Panc1 (cell line): ENCODE measurements around the gene LDHB. TPM values are rescaled to one million over a fixed set of nuclear protein-coding genes. Genes with fewer than 3 reads are reported as not detected.

Experiments
- ATAC-seq: fragments of 200-7000 bp; cut with Tn5 transposase; 2 replicates; pipeline ENCODE4 v1.9.1; 2020; ENCODE audit warnings: mild to moderate bottlenecking, moderate library complexity
- BruUV-seq: library from RNA; stranded (reverse); fragments of 400-500 nt; replicated peaks from 2 replicates; lab custom pipeline; 2021; lab: Mats Ljungman, UMichigan
- CTCF ChIA-PET: fragments of 300-600 bp; sonication (Branson Sonifier 250); formaldehyde crosslinking; loops from one replicate; lab custom pipeline; 2022; ENCODE audit warnings: antibody characterized with exemption; lab: Charles Lee
- POLR2A ChIA-PET: fragments of 300-600 bp; sonication (Branson Sonifier 250); formaldehyde crosslinking; loops from one replicate; lab custom pipeline; 2022; ENCODE audit warnings: antibody characterized with exemption; lab: Charles Lee
- DNase-seq: peaks from one replicate; pipeline ENCODE4 v3.0.0-alpha.2; 2010; ENCODE audit warnings: low read depth, low spot score
- H3K27ac ChIP-seq: 2 replicates; pipeline ENCODE4 v1.5.1; 2011; ENCODE audit warnings: mild to moderate bottlenecking, low read length, inconsistent platforms
- H3K27me3 ChIP-seq: fragments of 200-500 bp; sonication (Bioruptor generic); 2 replicates; pipeline ENCODE4 v1.6.0; 2014; ENCODE audit warnings: low read length, inconsistent platforms; ENCODE audit not compliant: control insufficient read depth, insufficient read depth
- H3K36me3 ChIP-seq: fragments of 200-500 bp; sonication (Bioruptor generic); 2 replicates; pipeline ENCODE4 v1.5.1; 2014; ENCODE audit warnings: inconsistent platforms, mild to moderate bottlenecking, low read length, moderate library complexity; ENCODE audit not compliant: control insufficient read depth, insufficient read depth
- H3K4me1 ChIP-seq: 2 replicates; pipeline ENCODE4 v1.5.1; 2011; ENCODE audit warnings: inconsistent platforms, mild to moderate bottlenecking, low read length, moderate library complexity; ENCODE audit not compliant: control insufficient read depth, insufficient read depth
- H3K4me3 ChIP-seq, 2 experiments: 2 replicates each; pipeline ENCODE4 v1.5.1; 2011 to 2012; ENCODE audit warnings: low read depth in 2 of 2, low read length in 2 of 2, mild to moderate bottlenecking in 2 of 2, inconsistent platforms in 1 of 2, moderate library complexity in 1 of 2
- H3K9me3 ChIP-seq: fragments of 200-500 bp; sonication (Bioruptor generic); 2 replicates; pipeline ENCODE4 v1.5.1; 2014; ENCODE audit warnings: low read depth, mild to moderate bottlenecking, inconsistent platforms, low read length, moderate library complexity; ENCODE audit not compliant: control insufficient read depth, insufficient read depth
- CTCF ChIP-seq: fragments of 450-650 bp; IDR thresholded peaks from 2 replicates; pipeline ENCODE4 v1.5.1; 2017; ENCODE audit warnings: mild to moderate bottlenecking
- POLR2AphosphoS5 ChIP-seq: IDR thresholded peaks from 2 replicates; pipeline ENCODE4 v1.6.1; 2012; ENCODE audit warnings: mild to moderate bottlenecking, low read depth, low read length, moderate library complexity
- SIN3A ChIP-seq: IDR thresholded peaks from 2 replicates; pipeline ENCODE4 v1.6.1; 2012; ENCODE audit warnings: low read depth, mild to moderate bottlenecking, low read length, moderate library complexity, borderline replicate concordance; ENCODE audit not compliant: insufficient read depth
- TCF7L2 ChIP-seq: IDR thresholded peaks from 2 replicates; pipeline ENCODE4 v1.6.1; 2011; ENCODE audit warnings: mild to moderate bottlenecking, low read depth, low read length, inconsistent platforms
- in situ Hi-C: cut with HindIII; loops from 2 replicates; pipeline ENCODE4 v1.10.0; 2016; ENCODE audit warnings: low sequenced_read_pairs, low pct_unique_long_range_greater_than_20kb
- intact Hi-C: fragments of 100-400 bp; cut with micrococcal nuclease; formaldehyde crosslinking; loops from one replicate; pipeline ENCODE4 v1.10.0; 2022; ENCODE audit not compliant: unreplicated experiment
- total RNA-seq: library from RNA; stranded (reverse); gene quantifications from one replicate; pipeline ENCODE4 v1.2.1, GENCODE V29; 2021; ENCODE audit not compliant: unreplicated experiment
- TF ChIP-seq, protein P1 (sequence below), 2 experiments: IDR thresholded peaks; 2 replicates each; pipeline ENCODE4 v1.6.1; 2011 to 2012; ENCODE audit warnings: low read depth in 2 of 2, control low read depth in 1 of 2, low read length in 1 of 2, mild to moderate bottlenecking in 1 of 2, moderate library complexity in 1 of 2; ENCODE audit not compliant: insufficient read depth in 1 of 2

Gene LDHB
- total RNA-seq, 1 experiment from 2014 or later, result 552 TPM

GRCh38 chr12:21604245-21605101 is 53.2 kb downstream of the LDHB start, which contains the start of gene GYS2:
TSS of gene GYS2 (minus strand) at chr12:21604847. CDS start at chr12:21604592, 255 bp downstream.
- Histone ChIP-seq H3K27me3 (no peaks in the 10 kb centered on the region), H3K36me3 (no peaks in the 10 kb centered on the region), H3K27ac (no peak within 1 kb of the TSS), H3K4me1 (no peaks in the 10 kb centered on the region), H3K9me3 (no peaks in the 10 kb centered on the region), H3K4me3 (no peak within 1 kb of the TSS)
- TF ChIP-seq POLR2AphosphoS5 (no peak), SIN3A (no peak), TCF7L2 (no peak), CTCF (no peak)
- TF ChIP-seq, protein P1, sequence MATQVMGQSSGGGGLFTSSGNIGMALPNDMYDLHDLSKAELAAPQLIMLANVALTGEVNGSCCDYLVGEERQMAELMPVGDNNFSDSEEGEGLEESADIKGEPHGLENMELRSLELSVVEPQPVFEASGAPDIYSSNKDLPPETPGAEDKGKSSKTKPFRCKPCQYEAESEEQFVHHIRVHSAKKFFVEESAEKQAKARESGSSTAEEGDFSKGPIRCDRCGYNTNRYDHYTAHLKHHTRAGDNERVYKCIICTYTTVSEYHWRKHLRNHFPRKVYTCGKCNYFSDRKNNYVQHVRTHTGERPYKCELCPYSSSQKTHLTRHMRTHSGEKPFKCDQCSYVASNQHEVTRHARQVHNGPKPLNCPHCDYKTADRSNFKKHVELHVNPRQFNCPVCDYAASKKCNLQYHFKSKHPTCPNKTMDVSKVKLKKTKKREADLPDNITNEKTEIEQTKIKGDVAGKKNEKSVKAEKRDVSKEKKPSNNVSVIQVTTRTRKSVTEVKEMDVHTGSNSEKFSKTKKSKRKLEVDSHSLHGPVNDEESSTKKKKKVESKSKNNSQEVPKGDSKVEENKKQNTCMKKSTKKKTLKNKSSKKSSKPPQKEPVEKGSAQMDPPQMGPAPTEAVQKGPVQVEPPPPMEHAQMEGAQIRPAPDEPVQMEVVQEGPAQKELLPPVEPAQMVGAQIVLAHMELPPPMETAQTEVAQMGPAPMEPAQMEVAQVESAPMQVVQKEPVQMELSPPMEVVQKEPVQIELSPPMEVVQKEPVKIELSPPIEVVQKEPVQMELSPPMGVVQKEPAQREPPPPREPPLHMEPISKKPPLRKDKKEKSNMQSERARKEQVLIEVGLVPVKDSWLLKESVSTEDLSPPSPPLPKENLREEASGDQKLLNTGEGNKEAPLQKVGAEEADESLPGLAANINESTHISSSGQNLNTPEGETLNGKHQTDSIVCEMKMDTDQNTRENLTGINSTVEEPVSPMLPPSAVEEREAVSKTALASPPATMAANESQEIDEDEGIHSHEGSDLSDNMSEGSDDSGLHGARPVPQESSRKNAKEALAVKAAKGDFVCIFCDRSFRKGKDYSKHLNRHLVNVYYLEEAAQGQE (IDR thresholded peaks at IDR 0.05; ENCODE audit: insufficient read depth in 1 of 2, low read depth in 2 of 2, low read length in 1 of 2), result no peak
- ChIA-PET POLR2A (no interaction called here), CTCF (no interaction called here)
- no TSS peak for BruUV-seq
- in situ Hi-C loops (no loop called here), intact Hi-C loops (loop anchor here (5.0 kb wide), 1 partner anchor 78 kb away; no protein-coding TSS in a partner anchor)
- no peak for ATAC-seq
- DNase-seq, result no peak

DNA sequence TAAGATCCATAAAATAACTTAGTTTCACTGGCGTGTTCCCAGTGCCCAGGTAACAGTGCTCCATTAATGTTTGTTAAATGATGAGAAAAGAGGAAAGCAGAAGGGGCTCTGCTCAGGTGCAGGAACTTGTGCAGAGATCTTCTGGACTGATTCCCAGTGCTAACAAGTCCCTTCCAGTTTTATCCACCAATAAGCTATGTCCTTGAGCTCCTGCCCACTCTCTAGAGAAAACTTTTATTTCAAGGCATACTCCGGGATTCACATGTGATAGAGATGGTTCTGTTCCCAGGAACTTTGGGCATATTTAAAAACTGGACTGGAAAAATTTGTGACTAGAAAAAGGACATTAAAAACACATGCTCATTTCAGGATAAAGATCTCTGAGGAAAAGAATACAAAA is 54.9 kb downstream of the LDHB start:
- Histone ChIP-seq H3K36me3 (no peaks in the 10 kb centered on the region), H3K4me1 (no peaks in the 10 kb centered on the region), H3K4me3 (no peak overlapping the region), H3K27ac (no peak overlapping the region), H3K9me3 (no peaks in the 10 kb centered on the region), H3K27me3 (no peaks in the 10 kb centered on the region)
- POLR2A ChIA-PET, result no interaction called here
- intact Hi-C loops (no loop called here), in situ Hi-C loops (no loop called here)
- CTCF ChIA-PET, result no interaction called here
- ATAC-seq, result no peak
- DNase-seq, result no peak
- no TSS peak for BruUV-seq
- TF ChIP-seq TCF7L2, result no peak
- no peak for TF ChIP-seq POLR2AphosphoS5
- no peak for TF ChIP-seq CTCF
- no peak for TF ChIP-seq SIN3A
- TF ChIP-seq, protein P1 (IDR thresholded peaks at IDR 0.05; ENCODE audit: insufficient read depth in 1 of 2, low read depth in 2 of 2, low read length in 1 of 2), result no peak
